H1 (cell line): ENCODE results near the gene ATAD3B.

Experiments used
- CEBPB ChIP-seq: IDR thresholded peaks from 2 replicates; pipeline ENCODE4 v1.6.1; 2012; ENCODE audit warnings: low read depth, low read length
- CTCF ChIP-seq, 3 experiments: IDR thresholded peaks; 1 replicate in 2 of 3; 2 replicates in 1 of 3; pipeline versions ENCODE4 v1.5.1 to v1.6.1; 2011; ENCODE audit warnings: low read length in 3 of 3, mild to moderate bottlenecking in 3 of 3, inconsistent platforms in 2 of 3, low read depth in 1 of 3, moderate library complexity in 1 of 3; ENCODE audit not compliant: insufficient read depth in 1 of 3; ENCODE audit errors: control extremely low read depth in 1 of 3
- EZH2 ChIP-seq: fragments of 200-600 bp; sonication (generic); IDR thresholded peaks from 2 replicates; pipeline ENCODE4 v1.7.1; 2012; ENCODE audit warnings: low read depth, mild to moderate bottlenecking, moderate library complexity, low read length, inconsistent platforms; ENCODE audit not compliant: severe bottlenecking
- FOSL1 ChIP-seq: IDR thresholded peaks from 2 replicates; pipeline ENCODE4 v1.6.1; 2011; ENCODE audit warnings: mild to moderate bottlenecking, low read depth, low read length, moderate library complexity; ENCODE audit not compliant: insufficient read depth
- JUN ChIP-seq: IDR thresholded peaks from 2 replicates; pipeline ENCODE4 v1.6.1; 2011; ENCODE audit warnings: low read depth, mild to moderate bottlenecking, improper control_type of control experiment, low read length
- POLR2A ChIP-seq, 2 experiments: IDR thresholded peaks; 1 replicate in 1 of 2; 2 replicates in 1 of 2; pipeline ENCODE4 v1.6.1; 2011; ENCODE audit warnings: low read depth in 2 of 2, low read length in 2 of 2, mild to moderate bottlenecking in 2 of 2; ENCODE audit errors: control extremely low read depth in 1 of 2
- POLR2AphosphoS5 ChIP-seq: IDR thresholded peaks from 2 replicates; pipeline ENCODE4 v1.6.1; 2011; ENCODE audit warnings: low read depth, low read length
- RFX5 ChIP-seq: IDR thresholded peaks from 2 replicates; pipeline ENCODE4 v1.6.1; 2011; ENCODE audit warnings: low read depth, low read length, improper control_type of control experiment, borderline replicate concordance
- RXRA ChIP-seq: IDR thresholded peaks from 2 replicates; pipeline ENCODE4 v1.6.1; 2011; ENCODE audit warnings: low read depth, mild to moderate bottlenecking, low read length, moderate library complexity; ENCODE audit not compliant: insufficient read depth
- SRF ChIP-seq: IDR thresholded peaks from 2 replicates; pipeline ENCODE4 v1.6.1; 2011; ENCODE audit warnings: mild to moderate bottlenecking, low read depth, low read length, moderate library complexity
- TF ChIP-seq, protein P1 (sequence below): IDR thresholded peaks from 2 replicates; pipeline ENCODE4 v1.6.1; 2012; ENCODE audit warnings: inconsistent platforms

- TF ChIP-seq, protein P1, sequence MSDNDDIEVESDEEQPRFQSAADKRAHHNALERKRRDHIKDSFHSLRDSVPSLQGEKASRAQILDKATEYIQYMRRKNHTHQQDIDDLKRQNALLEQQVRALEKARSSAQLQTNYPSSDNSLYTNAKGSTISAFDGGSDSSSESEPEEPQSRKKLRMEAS = no peak
- TF ChIP-seq EZH2 (no peak), CTCF (IDR thresholded peaks at IDR 0.05; ENCODE audit: control extremely low read depth in 1 of 3, insufficient read depth in 1 of 3, low read depth in 1 of 3, low read length in 3 of 3) (no peak), RFX5 (no peak), CEBPB (no peak), POLR2AphosphoS5 (no peak), POLR2A (IDR thresholded peaks at IDR 0.05; ENCODE audit: control extremely low read depth in 1 of 2, low read depth in 2 of 2, low read length in 2 of 2) (no peak), FOSL1 (no peak), RXRA (no peak), SRF (no peak), JUN (no peak)
These were observed 33.6 kb upstream of the ATAD3B start for GRCh38 chr1:1437904-1438376.
